Ascending aorta (tissue), 2 donors: Measurements from ENCODE around the gene SQOR. TPM values are rescaled to one million over a fixed set of nuclear protein-coding genes. Genes with fewer than 3 reads are reported as not detected.

ENCODE experiments used
- DNase-seq, 2 donors: peaks; one replicate each; pipeline ENCODE4 v3.0.0-alpha.2; 2019; ENCODE audit warnings: low spot score in 2 of 2
- H3K27ac ChIP-seq, 2 donors: fragments of 200-600 bp; sonication (generic); one replicate each; pipeline ENCODE4 v1.5.1; 2016 to 2017; ENCODE audit warnings: mild to moderate bottlenecking in 1 of 2
- H3K27me3 ChIP-seq: fragments of 200-600 bp; sonication (generic); one replicate; pipeline ENCODE4 v1.5.1; 2017
- H3K36me3 ChIP-seq, 2 donors: fragments of 200-600 bp; sonication (generic); one replicate each; pipeline ENCODE4 v1.5.1; 2016
- H3K4me1 ChIP-seq, 2 donors: fragments of 200-600 bp; sonication (generic); one replicate each; pipeline ENCODE4 v1.5.1; 2016 to 2017; ENCODE audit warnings: mild to moderate bottlenecking in 1 of 2
- H3K4me3 ChIP-seq, 2 donors: fragments of 200-600 bp; sonication (generic); one replicate each; pipeline ENCODE4 v1.5.1; 2016 to 2017; ENCODE audit warnings: mild to moderate bottlenecking in 1 of 2
- H3K9me3 ChIP-seq, 2 donors: fragments of 200-600 bp; sonication (generic); one replicate each; pipeline ENCODE4 v1.5.1; 2016
- intact Hi-C: fragments of 100-400 bp; cut with DNase I; formaldehyde crosslinking; loops from one replicate; pipeline ENCODE4 v1.15.1; 2023
- total RNA-seq: library from RNA; depleted of rRNA; stranded (reverse); fragments of >200 nt; gene quantifications from one replicate; pipeline ENCODE4 v1.1.0, GENCODE V29; 2016
- TF ChIP-seq, protein P1 (sequence below), 3 experiments: fragments of 200-600 bp in 2 of 3; fragments of 450-650 bp in 1 of 3; sonication (generic) in 2 of 3; IDR thresholded peaks; one replicate each; pipeline ENCODE4 v1.5.1; 2016 to 2019; ENCODE audit warnings: antibody characterized with exemption in 3 of 3, mild to moderate bottlenecking in 1 of 3, moderate library complexity in 1 of 3

Gene SQOR
- total RNA-seq, 1 donor from 2014 or later, result 61.4 TPM

DNA sequence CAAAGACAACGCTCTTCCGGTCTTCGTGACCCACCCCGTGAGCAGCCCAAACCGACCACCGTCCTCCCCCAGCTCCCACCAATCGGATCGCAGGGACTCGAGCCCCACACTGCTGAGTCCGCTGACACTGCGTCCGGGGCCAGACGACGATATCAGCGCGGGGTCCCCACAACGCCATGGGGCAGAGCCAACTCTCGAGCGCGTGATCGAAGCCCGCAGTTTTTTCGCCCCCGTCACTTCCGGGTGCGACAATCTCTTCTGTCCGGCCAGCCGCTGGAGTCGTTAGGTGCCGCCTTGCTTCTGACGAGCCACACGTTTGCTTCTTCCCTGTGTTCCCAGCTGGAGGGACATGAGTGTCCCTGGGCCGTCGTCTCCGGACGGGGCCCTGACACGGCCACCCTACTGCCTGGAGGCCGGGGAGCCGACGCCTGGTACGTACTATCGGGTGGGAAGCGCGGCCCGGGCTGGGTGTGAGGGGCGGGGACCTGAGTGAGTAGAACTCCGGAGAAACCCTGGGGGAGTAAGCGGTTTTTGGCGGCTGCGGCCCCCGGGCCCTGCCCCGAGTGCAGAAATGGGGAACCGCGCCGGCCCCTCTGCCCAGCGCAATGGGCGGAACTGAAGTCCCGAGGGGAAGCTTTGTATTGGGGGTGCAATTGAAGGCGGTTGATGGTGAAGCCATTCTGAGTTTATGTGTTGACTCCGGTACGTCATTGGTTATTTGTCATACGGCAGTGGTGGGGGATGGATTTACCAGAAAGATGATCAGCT lies 47.5 kb upstream of the SQOR start, which contains the start of gene BLOC1S6:
TSS of gene BLOC1S6 (plus strand) at position 285 of the 768 bp plus-strand sequence. CDS start at position 350, 65 bp downstream.
- no peaks in the 10 kb centered on the region for H3K9me3 ChIP-seq
- intact Hi-C loops, result no loop called here
- peak within 1 kb of the TSS; percentile 97 to 99 for H3K27ac ChIP-seq
- TF ChIP-seq, protein P1, sequence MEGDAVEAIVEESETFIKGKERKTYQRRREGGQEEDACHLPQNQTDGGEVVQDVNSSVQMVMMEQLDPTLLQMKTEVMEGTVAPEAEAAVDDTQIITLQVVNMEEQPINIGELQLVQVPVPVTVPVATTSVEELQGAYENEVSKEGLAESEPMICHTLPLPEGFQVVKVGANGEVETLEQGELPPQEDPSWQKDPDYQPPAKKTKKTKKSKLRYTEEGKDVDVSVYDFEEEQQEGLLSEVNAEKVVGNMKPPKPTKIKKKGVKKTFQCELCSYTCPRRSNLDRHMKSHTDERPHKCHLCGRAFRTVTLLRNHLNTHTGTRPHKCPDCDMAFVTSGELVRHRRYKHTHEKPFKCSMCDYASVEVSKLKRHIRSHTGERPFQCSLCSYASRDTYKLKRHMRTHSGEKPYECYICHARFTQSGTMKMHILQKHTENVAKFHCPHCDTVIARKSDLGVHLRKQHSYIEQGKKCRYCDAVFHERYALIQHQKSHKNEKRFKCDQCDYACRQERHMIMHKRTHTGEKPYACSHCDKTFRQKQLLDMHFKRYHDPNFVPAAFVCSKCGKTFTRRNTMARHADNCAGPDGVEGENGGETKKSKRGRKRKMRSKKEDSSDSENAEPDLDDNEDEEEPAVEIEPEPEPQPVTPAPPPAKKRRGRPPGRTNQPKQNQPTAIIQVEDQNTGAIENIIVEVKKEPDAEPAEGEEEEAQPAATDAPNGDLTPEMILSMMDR (IDR thresholded peaks at IDR 0.05), result no peak
- peak within 1 kb of the TSS; percentile 82 to 92 for H3K4me3 ChIP-seq
- peak; percentile 39 to 93 for DNase-seq
- H3K36me3 ChIP-seq, result no peaks in the 10 kb centered on the region
- peaks cover 3 to 33% of the 10 kb centered on the region in 2 donors for H3K4me1 ChIP-seq
- no peaks in the 10 kb centered on the region for H3K27me3 ChIP-seq

DNA sequence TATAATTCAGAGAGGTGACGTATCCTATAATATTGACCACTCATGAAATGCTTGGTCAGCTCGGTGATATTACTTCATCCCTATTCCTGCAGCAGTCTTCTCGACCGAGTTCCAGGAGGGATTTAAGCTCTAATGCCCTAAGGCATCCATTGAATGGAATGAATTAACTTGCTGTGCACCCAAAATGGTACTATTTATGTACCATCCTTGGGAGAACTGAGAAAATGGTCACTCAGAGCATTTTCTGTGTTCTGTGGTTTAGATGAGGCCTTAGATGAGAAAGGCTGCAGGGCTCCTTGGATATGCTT lies 47.0 kb upstream of the SQOR start:
- intact Hi-C loops, result no loop called here
- peaks cover 3 to 33% of the 10 kb centered on the region in 2 donors for H3K4me1 ChIP-seq
- H3K4me3 ChIP-seq, result peak overlapping the region; percentile 82 to 92
- H3K36me3 ChIP-seq, result no peaks in the 10 kb centered on the region
- TF ChIP-seq, protein P1 (IDR thresholded peaks at IDR 0.05), result no peak
- no peak for DNase-seq
- H3K9me3 ChIP-seq, result no peaks in the 10 kb centered on the region
- no peaks in the 10 kb centered on the region for H3K27me3 ChIP-seq
- H3K27ac ChIP-seq, result peak overlapping the region; percentile 97 to 99

DNA sequence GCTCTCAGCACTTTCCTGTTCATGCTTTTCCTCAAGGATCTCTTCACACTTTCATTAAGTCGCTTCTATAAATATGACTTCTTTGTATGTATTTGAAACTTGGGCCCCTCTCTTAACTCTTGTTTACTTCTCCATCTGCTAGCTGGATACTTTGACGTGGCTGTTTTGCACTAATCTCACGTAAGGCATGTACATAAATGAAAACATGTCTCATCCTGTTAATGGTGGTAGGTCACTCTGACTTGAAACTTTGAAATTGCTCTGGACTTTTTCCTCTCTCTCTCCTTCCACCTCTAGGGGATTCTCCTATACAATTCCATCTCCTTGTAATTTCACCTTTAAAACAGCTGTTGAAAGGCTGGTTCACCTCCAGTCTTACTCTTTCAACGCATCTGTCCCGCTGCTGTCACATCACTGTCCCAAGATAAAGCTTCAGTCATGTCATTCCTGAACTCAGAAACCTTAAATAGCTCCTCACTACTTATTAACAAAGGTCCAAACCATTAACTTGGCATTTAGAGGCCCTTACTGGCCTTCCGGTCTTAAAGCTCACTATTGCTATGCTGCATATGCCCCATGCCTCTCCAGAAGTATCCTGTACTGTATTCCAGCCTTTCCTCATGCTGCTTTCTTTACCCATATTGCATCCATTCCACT lies 46.5 kb upstream of the SQOR start:
- DNase-seq, result no peak
- TF ChIP-seq, protein P1 (IDR thresholded peaks at IDR 0.05), result no peak
- H3K27me3 ChIP-seq, result no peaks in the 10 kb centered on the region
- H3K36me3 ChIP-seq, result no peaks in the 10 kb centered on the region
- H3K4me3 ChIP-seq, result peak overlapping the region; percentile 82 to 92
- peaks cover 3 to 33% of the 10 kb centered on the region in 2 donors for H3K4me1 ChIP-seq
- H3K27ac ChIP-seq, result peak overlapping the region; percentile 97 to 99
- H3K9me3 ChIP-seq, result no peaks in the 10 kb centered on the region
- intact Hi-C loops, result no loop called here

DNA sequence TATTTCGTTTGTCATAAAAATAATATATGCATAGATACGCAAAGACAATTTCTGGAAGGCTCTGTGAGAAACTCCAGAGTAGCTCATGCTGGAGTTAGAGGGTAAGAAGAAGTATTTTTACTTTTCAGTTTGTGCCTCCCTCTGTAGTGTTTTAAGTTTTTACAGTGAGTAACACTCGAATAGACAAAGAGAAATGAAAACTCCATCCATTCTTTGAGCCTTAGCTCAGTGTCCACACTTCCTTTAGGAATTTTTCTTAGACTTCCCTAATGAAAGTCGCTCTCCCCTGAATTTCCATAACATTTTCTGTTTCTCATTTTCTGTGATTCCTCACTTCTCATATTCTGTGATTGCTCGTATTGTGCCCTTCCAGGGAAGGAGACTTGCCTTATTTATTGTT lies 45.6 kb upstream of the SQOR start:
- peaks cover 3 to 33% of the 10 kb centered on the region in 2 donors for H3K4me1 ChIP-seq
- intact Hi-C loops, result no loop called here
- H3K36me3 ChIP-seq, result peaks cover under 1 to 6% of the 10 kb centered on the region in 2 donors
- DNase-seq, result no peak
- no peaks in the 10 kb centered on the region for H3K27me3 ChIP-seq
- H3K9me3 ChIP-seq, result no peaks in the 10 kb centered on the region
- H3K4me3 ChIP-seq, result no peak overlapping the region
- no peak overlapping the region for H3K27ac ChIP-seq
- TF ChIP-seq, protein P1 (IDR thresholded peaks at IDR 0.05), result no peak

DNA sequence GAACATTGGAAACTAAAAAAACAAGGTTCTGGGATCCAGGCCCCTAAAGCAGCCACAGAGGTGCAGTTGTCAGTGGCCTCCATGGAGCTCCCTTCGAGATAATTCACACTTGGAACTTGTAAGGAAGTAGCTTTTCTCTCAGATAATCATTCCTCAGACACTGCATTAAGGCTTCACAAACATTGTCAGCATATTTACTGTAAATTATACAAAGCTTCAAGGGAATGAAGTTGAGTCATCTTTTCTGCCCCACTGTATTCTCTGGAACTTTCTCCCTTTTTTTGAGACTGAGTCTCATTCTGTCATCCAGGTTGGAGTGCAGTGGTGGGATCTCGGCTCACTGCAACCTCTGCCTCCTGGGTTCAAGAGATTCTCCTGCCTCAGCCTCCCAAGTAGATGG lies 40.5 kb upstream of the SQOR start:
- peaks cover 15 to 22% of the 10 kb centered on the region in 2 donors for H3K36me3 ChIP-seq
- H3K4me1 ChIP-seq, result peaks cover 0 to 14% of the 10 kb centered on the region in 2 donors
- H3K27ac ChIP-seq, result no peak overlapping the region
- no peaks in the 10 kb centered on the region for H3K9me3 ChIP-seq
- intact Hi-C loops, result no loop called here
- TF ChIP-seq, protein P1 (IDR thresholded peaks at IDR 0.05), result no peak
- no peak overlapping the region for H3K4me3 ChIP-seq
- no peak for DNase-seq
- H3K27me3 ChIP-seq, result no peaks in the 10 kb centered on the region
